ENCODE results near the gene GLTPD2. TPM values are rescaled to one million over a fixed set of nuclear protein-coding genes. Genes with fewer than 3 reads are reported as not detected.

The GLTPD2 gene
- total RNA-seq, 1 experiment from 2014 or later: not detected

DNA sequence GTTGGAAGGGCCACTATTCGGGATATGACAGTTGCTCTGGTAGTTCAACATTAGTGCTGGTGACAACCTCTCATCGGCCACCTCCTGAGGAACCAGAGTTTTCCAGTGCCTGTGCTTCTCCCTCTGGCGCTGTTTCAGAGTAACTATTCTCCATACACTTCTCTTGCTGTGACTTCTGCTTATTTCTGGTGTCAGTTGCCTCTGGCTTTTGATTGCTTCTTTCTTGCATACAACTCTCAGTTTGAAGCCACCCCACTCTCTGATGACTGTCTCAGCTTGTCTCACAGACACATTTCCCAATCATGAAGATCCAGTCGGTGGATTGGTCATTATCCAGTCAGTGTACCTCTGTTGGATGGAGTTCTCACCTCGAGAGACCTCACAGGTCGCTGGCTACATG, 20.5 kb upstream of the GLTPD2 start:
- H3K4me1 Mint-ChIP-seq (ENCODE audit: insufficient read depth, unreplicated experiment): peaks cover 3% of the 10 kb centered on the region
- ChIA-PET POLR2A (interaction anchor here (0.6 to 1.7 kb wide), 3 partner anchors 15 to 151 kb away, joined by 3 to 4 read pairs (median 3); no protein-coding TSS in a partner anchor), CTCF (interaction anchor here (0.5 kb wide), 1 partner anchor 317 kb away, joined by 5 read pairs; no protein-coding TSS in a partner anchor)
- intact Hi-C loops (cut with micrococcal nuclease): no loop called here
- BruUV-seq (replicated peaks): no TSS peak
- H3K36me3 Mint-ChIP-seq (ENCODE audit: insufficient read depth, unreplicated experiment): no peaks in the 10 kb centered on the region
- H3K27ac Mint-ChIP-seq (ENCODE audit: low read depth, unreplicated experiment): no peak overlapping the region
- no peaks in the 10 kb centered on the region for H3K9me3 Mint-ChIP-seq (ENCODE audit: unreplicated experiment)
- H3K4me3 Mint-ChIP-seq (ENCODE audit: unreplicated experiment): no peak overlapping the region
- DNase-seq (ENCODE audit: unreplicated experiment): no peak
- TF ChIP-seq, protein P1, sequence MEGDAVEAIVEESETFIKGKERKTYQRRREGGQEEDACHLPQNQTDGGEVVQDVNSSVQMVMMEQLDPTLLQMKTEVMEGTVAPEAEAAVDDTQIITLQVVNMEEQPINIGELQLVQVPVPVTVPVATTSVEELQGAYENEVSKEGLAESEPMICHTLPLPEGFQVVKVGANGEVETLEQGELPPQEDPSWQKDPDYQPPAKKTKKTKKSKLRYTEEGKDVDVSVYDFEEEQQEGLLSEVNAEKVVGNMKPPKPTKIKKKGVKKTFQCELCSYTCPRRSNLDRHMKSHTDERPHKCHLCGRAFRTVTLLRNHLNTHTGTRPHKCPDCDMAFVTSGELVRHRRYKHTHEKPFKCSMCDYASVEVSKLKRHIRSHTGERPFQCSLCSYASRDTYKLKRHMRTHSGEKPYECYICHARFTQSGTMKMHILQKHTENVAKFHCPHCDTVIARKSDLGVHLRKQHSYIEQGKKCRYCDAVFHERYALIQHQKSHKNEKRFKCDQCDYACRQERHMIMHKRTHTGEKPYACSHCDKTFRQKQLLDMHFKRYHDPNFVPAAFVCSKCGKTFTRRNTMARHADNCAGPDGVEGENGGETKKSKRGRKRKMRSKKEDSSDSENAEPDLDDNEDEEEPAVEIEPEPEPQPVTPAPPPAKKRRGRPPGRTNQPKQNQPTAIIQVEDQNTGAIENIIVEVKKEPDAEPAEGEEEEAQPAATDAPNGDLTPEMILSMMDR (IDR thresholded peaks at IDR 0.05; ENCODE audit: unreplicated experiment): no peak
- H3K27me3 Mint-ChIP-seq (ENCODE audit: insufficient read depth, unreplicated experiment): peaks cover 22% of the 10 kb centered on the region

DNA sequence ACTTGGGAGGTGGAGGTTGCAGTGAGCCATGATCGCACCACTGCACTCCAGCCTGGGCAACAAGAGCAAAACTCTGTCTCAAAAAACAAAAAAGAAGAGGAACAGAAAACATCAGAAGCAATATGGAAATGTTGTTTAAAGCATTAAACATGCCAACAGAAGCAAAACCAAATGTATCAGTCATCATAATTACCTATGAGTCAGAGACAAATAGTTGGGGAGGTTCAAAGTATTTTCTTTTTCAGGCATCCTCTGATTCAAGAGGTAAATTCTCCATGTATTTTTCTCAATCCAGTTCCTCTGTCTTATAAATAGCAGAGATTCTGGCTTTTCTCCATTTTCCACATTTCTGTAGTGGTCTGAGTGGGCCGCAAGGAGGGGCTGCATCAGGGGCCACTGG, 19.1 kb upstream of the GLTPD2 start:
- no peak overlapping the region for H3K4me3 Mint-ChIP-seq (ENCODE audit: unreplicated experiment)
- peak; percentile 3 for DNase-seq (ENCODE audit: unreplicated experiment)
- H3K36me3 Mint-ChIP-seq (ENCODE audit: insufficient read depth, unreplicated experiment): no peaks in the 10 kb centered on the region
- ChIA-PET POLR2A (interaction anchor here (1.7 kb wide), 1 partner anchor 16 kb away, joined by 4 read pairs; no protein-coding TSS in a partner anchor), CTCF (interaction anchor here (0.7 kb wide), 1 partner anchor 21 kb away, joined by 3 read pairs; no protein-coding TSS in a partner anchor)
- BruUV-seq (replicated peaks): no TSS peak
- intact Hi-C loops (cut with micrococcal nuclease): no loop called here
- no peaks in the 10 kb centered on the region for H3K9me3 Mint-ChIP-seq (ENCODE audit: unreplicated experiment)
- TF ChIP-seq, protein P1 (IDR thresholded peaks at IDR 0.05; ENCODE audit: unreplicated experiment): no peak
- peaks cover 24% of the 10 kb centered on the region for H3K27me3 Mint-ChIP-seq (ENCODE audit: insufficient read depth, unreplicated experiment)
- no peak overlapping the region for H3K27ac Mint-ChIP-seq (ENCODE audit: low read depth, unreplicated experiment)
- H3K4me1 Mint-ChIP-seq (ENCODE audit: insufficient read depth, unreplicated experiment): peaks cover 3% of the 10 kb centered on the region

DNA sequence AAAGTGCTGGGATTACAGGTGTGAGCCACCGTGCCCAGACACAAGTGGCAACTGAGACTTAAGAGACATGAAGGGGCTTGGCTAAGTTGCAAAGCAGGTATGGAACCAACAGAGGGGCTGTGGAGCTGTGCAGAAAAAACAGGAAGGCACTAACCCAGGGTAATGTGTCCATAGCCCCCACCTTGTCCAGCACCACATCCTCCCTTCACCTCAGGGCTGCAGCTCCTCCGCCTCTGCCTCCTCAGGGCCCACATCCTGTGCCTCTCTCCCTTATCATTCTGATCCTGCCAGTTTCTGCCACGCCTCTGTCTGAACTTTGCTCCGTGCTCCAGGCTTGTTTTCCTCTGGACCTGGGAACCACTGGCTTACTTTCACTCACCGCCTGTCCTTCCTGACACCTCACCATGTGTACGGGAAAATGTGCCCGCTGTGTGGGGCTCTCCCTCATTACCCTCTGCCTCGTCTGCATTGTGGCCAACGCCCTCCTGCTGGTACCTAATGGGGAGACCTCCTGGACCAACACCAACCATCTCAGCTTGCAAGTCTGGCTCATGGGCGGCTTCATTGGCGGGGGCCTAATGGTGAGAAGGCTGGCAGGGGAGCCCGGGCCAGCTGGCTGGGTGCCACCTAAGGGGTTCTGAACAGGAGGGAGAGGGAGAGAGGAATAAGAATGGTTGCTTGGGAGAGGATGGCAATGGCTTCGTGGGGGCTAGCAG, 17.1 kb upstream of the GLTPD2 start, which contains the start of gene TM4SF5:
Gene TM4SF5 (plus strand): TSS at position 368 of the 716 bp plus-strand sequence. CDS start 37 bp downstream, at position 405.
- Mint-ChIP-seq H3K9me3 (ENCODE audit: unreplicated experiment) (no peaks in the 10 kb centered on the region), H3K27me3 (ENCODE audit: insufficient read depth, unreplicated experiment) (peaks cover 22% of the 10 kb centered on the region), H3K4me1 (ENCODE audit: insufficient read depth, unreplicated experiment) (peaks cover 3% of the 10 kb centered on the region), H3K27ac (ENCODE audit: low read depth, unreplicated experiment) (no peak within 1 kb of the TSS), H3K4me3 (ENCODE audit: unreplicated experiment) (no peak within 1 kb of the TSS), H3K36me3 (ENCODE audit: insufficient read depth, unreplicated experiment) (no peaks in the 10 kb centered on the region)
- no peak for DNase-seq (ENCODE audit: unreplicated experiment)
- no TSS peak for BruUV-seq (replicated peaks)
- POLR2A ChIA-PET: interaction anchor here (0.7 to 1.0 kb wide), 4 partner anchors 8 to 153 kb away, joined by 3 read pairs; no protein-coding TSS in a partner anchor
- intact Hi-C loops (cut with micrococcal nuclease): no loop called here
- CTCF ChIA-PET: interaction anchor here (0.6 kb wide), 1 partner anchor 37 kb away, joined by 3 read pairs; no protein-coding TSS in a partner anchor
- TF ChIP-seq, protein P1 (IDR thresholded peaks at IDR 0.05; ENCODE audit: unreplicated experiment): no peak

DNA sequence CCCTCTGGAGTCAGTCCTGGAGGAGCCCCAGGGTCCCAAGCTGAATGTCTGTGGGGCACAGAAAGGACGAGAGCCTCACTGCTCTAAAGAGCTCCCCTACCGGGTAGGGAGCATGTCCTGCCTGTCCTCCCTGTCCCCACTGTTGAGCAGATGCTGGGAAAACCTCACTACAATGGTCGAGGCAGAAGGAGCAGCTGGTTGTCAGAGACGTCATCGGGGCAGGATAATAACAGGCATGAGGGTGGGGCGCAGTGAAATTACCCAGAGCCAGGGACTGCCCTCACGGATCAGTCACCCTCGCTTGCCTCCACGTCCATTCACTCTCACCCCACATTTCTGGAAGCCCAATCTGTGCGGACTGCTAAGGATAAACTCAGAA, 16.5 kb upstream of the GLTPD2 start:
- intact Hi-C loops (cut with micrococcal nuclease): no loop called here
- no peaks in the 10 kb centered on the region for H3K36me3 Mint-ChIP-seq (ENCODE audit: insufficient read depth, unreplicated experiment)
- POLR2A ChIA-PET: no interaction called here
- no peaks in the 10 kb centered on the region for H3K9me3 Mint-ChIP-seq (ENCODE audit: unreplicated experiment)
- TF ChIP-seq, protein P1 (IDR thresholded peaks at IDR 0.05; ENCODE audit: unreplicated experiment): no peak
- BruUV-seq (replicated peaks): no TSS peak
- CTCF ChIA-PET: no interaction called here
- H3K4me1 Mint-ChIP-seq (ENCODE audit: insufficient read depth, unreplicated experiment): peaks cover 3% of the 10 kb centered on the region
- no peak overlapping the region for H3K4me3 Mint-ChIP-seq (ENCODE audit: unreplicated experiment)
- no peak for DNase-seq (ENCODE audit: unreplicated experiment)
- peaks cover 22% of the 10 kb centered on the region for H3K27me3 Mint-ChIP-seq (ENCODE audit: insufficient read depth, unreplicated experiment)
- no peak overlapping the region for H3K27ac Mint-ChIP-seq (ENCODE audit: low read depth, unreplicated experiment)

Data from MCF 10A (cell line).